ENCODE results near the gene TMPRSS4. TPM values are rescaled to one million over a fixed set of nuclear protein-coding genes. Genes with fewer than 3 reads are reported as not detected.

The TMPRSS4 gene
- total and polyA plus RNA-seq, 9 of the 15 experiments (the other 6 are each of a cell fraction or from before 2014, with no cell fraction given) = 4.0 to 10.0 (median 5.6) TPM

DNA sequence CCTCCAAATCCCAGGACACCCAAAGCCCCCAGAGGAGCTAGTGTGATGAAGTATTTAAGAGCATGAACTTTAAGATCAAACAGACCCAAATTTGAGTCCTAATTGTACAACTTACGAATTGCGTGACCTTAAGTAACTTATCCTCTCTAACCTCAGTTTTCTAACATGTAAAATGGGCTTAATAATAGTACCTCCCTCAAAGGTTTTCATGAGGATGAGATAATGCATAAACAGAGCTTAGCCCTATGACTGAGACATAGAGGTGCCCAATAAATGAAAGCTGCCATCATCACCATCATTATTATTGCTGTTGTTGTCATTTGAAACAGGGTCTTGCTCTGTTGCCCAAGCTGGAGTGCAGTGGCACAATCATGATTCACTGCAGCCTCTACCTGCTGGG is 90.4 kb downstream of the TMPRSS4 start:
- ATAC-seq (no peak), FAIRE-seq (no peak), DNase-seq (ENCODE audit: extremely low read depth in 1 of 4, low spot score in 3 of 4) (no peak)
- TF ChIP-seq ZNF589 (CRISPR knock-in tag; IDR thresholded peaks at IDR 0.05; ENCODE audit: low read depth) = no peak
- no peak for TF ChIP-seq NFRKB (IDR thresholded peaks at IDR 0.05; ENCODE audit: low read depth)
- no peak for TF ChIP-seq ZNF143 (CRISPR knock-in tag; IDR thresholded peaks at IDR 0.05)
- peak; percentile 33; the same call in 1 of the 2 replicates for TF ChIP-seq ESRRA (IDR thresholded peaks at IDR 0.05; ENCODE audit: borderline replicate concordance, low read depth)
- peak; percentile 38 for TF ChIP-seq RBM25 (IDR thresholded peaks at IDR 0.05; ENCODE audit: low read depth, low read length, severe bottlenecking)
- TF ChIP-seq NR3C1 (CRISPR knock-in tag; IDR thresholded peaks at IDR 0.05) = no peak
- TF ChIP-seq ZNF121 (CRISPR knock-in tag; conservative IDR thresholded peaks at IDR 0.05) = peak; percentile 40; the same call in 1 of the 2 replicates
- no peak for TF ChIP-seq HNRNPLL (IDR thresholded peaks at IDR 0.05; ENCODE audit: low read depth, low read length, poor library complexity, severe bottlenecking)
- TF ChIP-seq, protein P1, sequence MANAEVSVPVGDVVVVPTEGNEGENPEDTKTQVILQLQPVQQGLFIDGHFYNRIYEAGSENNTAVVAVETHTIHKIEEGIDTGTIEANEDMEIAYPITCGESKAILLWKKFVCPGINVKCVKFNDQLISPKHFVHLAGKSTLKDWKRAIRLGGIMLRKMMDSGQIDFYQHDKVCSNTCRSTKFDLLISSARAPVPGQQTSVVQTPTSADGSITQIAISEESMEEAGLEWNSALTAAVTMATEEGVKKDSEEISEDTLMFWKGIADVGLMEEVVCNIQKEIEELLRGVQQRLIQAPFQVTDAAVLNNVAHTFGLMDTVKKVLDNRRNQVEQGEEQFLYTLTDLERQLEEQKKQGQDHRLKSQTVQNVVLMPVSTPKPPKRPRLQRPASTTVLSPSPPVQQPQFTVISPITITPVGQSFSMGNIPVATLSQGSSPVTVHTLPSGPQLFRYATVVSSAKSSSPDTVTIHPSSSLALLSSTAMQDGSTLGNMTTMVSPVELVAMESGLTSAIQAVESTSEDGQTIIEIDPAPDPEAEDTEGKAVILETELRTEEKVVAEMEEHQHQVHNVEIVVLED (CRISPR knock-in tag; IDR thresholded peaks at IDR 0.05) = no peak
- TF ChIP-seq MYC (IDR thresholded peaks at IDR 0.05; ENCODE audit: low read depth, low read length) = no peak
- TF ChIP-seq MYC (CRISPR knock-in tag; IDR thresholded peaks at IDR 0.05; ENCODE audit: borderline replicate concordance, low read depth) = no peak
- TF ChIP-seq ZNF584 (CRISPR knock-in tag; IDR thresholded peaks at IDR 0.05; ENCODE audit: low read depth) = no peak
- TF ChIP-seq NR4A1 (CRISPR knock-in tag; IDR thresholded peaks at IDR 0.05) = no peak
- TF ChIP-seq NR4A1 (tag; IDR thresholded peaks at IDR 0.05) = no peak
- CTCF ChIA-PET (ENCODE audit: low intra/inter-chr PET ratio) = no interaction called here
- H3K4me1 ChIP-seq (replicated peaks in 1 of 2; ENCODE audit: control insufficient read depth in 2 of 2, insufficient read depth in 2 of 2, low read length in 2 of 2) = peaks cover 0 to 10% of the 10 kb centered on the region in 2 experiments; a peak in 2 of 5 replicates
- H3K4me3 ChIP-seq = no peak overlapping the region
- H3K36me3 ChIP-seq (ENCODE audit: control insufficient read depth, insufficient read depth, low read length) = no peaks in the 10 kb centered on the region
- BruUV-seq (replicated peaks) = no TSS peak
- no peaks in the 10 kb centered on the region for H3K9me3 ChIP-seq (replicated peaks; ENCODE audit: control insufficient read depth, insufficient read depth, low read depth, low read length)
- no peak overlapping the region for H3K4me2 ChIP-seq (ENCODE audit: insufficient read depth, low read length)
- 0% methylated on average over 2 of the region's 2 CpGs for WGBS (ENCODE audit: insufficient coverage, low coverage, missing lambda C conversion rate)
- in situ Hi-C loops (cut with MboI) = no loop called here
- intact Hi-C loops (cut with micrococcal nuclease) = no loop called here
- no peaks in the 10 kb centered on the region for H3K9me1 ChIP-seq (ENCODE audit: control insufficient read depth, insufficient read depth, low read length)
- H4K20me1 ChIP-seq (replicated peaks; ENCODE audit: control insufficient read depth, insufficient read depth, low read length) = peaks cover 26% of the 10 kb centered on the region
- POLR2A ChIA-PET = interaction anchor here (0.6 to 1.0 kb wide), 3 partner anchors 10 to 221 kb away, joined by 3 to 4 read pairs (median 4); no protein-coding TSS in a partner anchor
- no peak overlapping the region for H3K27ac ChIP-seq (ENCODE audit: extremely low read depth, low read depth, low read length)
- H3K9ac ChIP-seq (ENCODE audit: insufficient read depth in 1 of 2, low read depth in 2 of 2, low read length in 2 of 2) = no peak overlapping the region
- H2AFZ ChIP-seq (ENCODE audit: low read depth, low read length) = no peak overlapping the region
- peaks cover 22 to 85% of the 10 kb centered on the region in 2 experiments; a peak in 4 of 5 replicates for H3K27me3 ChIP-seq (ENCODE audit: control insufficient read depth in 2 of 2, insufficient read depth in 2 of 2, low read length in 2 of 2)
- H3K79me2 ChIP-seq (ENCODE audit: control insufficient read depth, insufficient read depth, low read length) = no peaks in the 10 kb centered on the region
